ENCODE results near the gene SEPTIN10. TPM values are rescaled to one million over a fixed set of nuclear protein-coding genes. Genes with fewer than 3 reads are reported as not detected.
A peak's percentile ranks its signal among the peaks of the same experiment; 100 is the strongest.

Gene SEPTIN10
- total and polyA plus RNA-seq, 7 donors = 36.1 to 178 (median 122) TPM

DNA sequence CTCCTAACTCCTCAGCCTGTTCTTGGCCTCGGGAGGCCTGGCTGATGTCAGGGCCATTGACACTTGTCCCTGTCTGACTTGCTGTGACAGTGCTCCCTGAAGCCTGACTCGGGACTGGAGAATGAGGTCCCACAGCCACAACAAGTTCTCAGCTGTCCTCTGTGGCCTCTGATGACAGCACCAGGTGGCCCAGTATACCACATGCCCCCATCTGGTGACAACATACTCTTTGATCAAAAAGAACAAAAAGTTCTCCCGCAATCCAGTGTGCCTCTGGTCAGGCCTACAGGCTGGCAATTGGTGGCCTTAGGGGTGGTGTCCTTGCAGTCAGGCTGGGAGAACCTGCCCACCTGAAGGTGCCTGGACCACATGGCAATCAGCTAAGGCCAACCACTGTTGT lies 102.6 kb downstream of the SEPTIN10 start:
- Histone ChIP-seq H3K27me3 (no peaks in the 10 kb centered on the region), H3K9me3 (no peaks in the 10 kb centered on the region), H3K4me1 (peaks cover 0 to 30% (median 23%) of the 10 kb centered on the region in 4 donors), H3K36me3 (no peaks in the 10 kb centered on the region), H3K4me3 (no peak overlapping the region), H3K27ac (no peak overlapping the region)
- no peak for DNase-seq
- intact Hi-C loops (cut with DNase I) = loop anchor here (5.0 to 10.0 kb wide), 3 partner anchors 189 to 656 kb away; no protein-coding TSS in a partner anchor
- 72 to 77% methylated on average over 3 of the region's 3 CpGs for WGBS, 2 donors
- TF ChIP-seq POLR2A (IDR thresholded peaks at IDR 0.05) = no peak
- no peak for TF ChIP-seq POLR2AphosphoS5 (IDR thresholded peaks at IDR 0.05)
- TF ChIP-seq, protein P1, sequence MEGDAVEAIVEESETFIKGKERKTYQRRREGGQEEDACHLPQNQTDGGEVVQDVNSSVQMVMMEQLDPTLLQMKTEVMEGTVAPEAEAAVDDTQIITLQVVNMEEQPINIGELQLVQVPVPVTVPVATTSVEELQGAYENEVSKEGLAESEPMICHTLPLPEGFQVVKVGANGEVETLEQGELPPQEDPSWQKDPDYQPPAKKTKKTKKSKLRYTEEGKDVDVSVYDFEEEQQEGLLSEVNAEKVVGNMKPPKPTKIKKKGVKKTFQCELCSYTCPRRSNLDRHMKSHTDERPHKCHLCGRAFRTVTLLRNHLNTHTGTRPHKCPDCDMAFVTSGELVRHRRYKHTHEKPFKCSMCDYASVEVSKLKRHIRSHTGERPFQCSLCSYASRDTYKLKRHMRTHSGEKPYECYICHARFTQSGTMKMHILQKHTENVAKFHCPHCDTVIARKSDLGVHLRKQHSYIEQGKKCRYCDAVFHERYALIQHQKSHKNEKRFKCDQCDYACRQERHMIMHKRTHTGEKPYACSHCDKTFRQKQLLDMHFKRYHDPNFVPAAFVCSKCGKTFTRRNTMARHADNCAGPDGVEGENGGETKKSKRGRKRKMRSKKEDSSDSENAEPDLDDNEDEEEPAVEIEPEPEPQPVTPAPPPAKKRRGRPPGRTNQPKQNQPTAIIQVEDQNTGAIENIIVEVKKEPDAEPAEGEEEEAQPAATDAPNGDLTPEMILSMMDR (IDR thresholded peaks at IDR 0.05) = no peak
- TF ChIP-seq EP300 (IDR thresholded peaks at IDR 0.05) = no peak

DNA sequence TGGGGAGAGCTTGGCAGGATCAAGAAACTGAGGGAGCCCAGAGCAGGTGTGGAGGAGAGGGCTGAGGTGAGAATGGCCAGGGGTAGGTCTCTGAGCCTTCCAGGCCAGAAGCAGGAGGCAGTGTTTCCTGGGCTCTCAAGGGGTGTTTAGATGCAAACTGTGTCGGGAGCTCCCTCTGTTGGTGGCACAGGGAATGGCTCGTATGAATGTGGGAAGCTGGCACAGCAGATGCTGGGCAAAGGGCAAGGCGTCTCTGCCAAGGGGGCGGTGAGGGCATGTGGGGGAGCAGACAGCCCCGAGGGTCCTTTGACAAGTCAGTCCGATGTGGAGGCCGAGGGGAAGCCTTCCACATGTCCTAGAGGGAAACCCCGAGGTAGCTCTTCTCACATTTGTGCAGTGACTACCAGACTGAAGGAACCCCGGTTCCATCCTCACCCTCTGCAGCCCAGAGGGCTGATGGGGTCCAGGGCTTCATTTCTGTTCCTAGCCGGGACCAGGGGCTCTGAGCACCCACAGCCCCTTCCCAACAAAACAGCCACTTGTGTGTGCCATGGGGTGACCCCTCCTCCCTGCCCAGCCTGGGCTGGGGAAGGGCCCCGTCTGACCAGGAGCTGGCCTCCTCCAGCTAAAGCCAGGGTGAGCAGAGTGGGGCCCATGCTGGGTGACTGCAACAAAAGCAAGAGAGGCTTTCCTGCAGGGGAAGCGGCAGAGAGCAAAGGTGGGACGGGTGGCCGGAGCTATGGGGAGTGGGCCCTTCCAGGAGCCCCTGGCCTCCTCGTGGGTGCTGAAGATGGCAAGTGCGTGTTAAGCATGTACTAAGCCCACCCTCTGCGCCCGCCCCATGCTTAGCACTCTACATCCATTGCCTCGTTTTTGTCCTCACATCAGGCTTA lies 103.4 kb downstream of the SEPTIN10 start:
- DNase-seq = peak; percentile 89
- peaks cover 0 to 29% (median 23%) of the 10 kb centered on the region in 4 donors for H3K4me1 ChIP-seq
- H3K9me3 ChIP-seq = no peaks in the 10 kb centered on the region
- no peak for TF ChIP-seq EP300 (IDR thresholded peaks at IDR 0.05)
- TF ChIP-seq POLR2AphosphoS5 (IDR thresholded peaks at IDR 0.05) = peak in 1 of 4 donors; percentile 13
- no peak for TF ChIP-seq POLR2A (IDR thresholded peaks at IDR 0.05)
- TF ChIP-seq, protein P1 (IDR thresholded peaks at IDR 0.05) = peak; percentile 83 to 96 (median 90)
- H3K27me3 ChIP-seq = no peaks in the 10 kb centered on the region
- intact Hi-C loops (cut with DNase I) = loop anchor here (1.0 to 10.0 kb wide), 4 partner anchors 188 to 656 kb away; no protein-coding TSS in a partner anchor
- WGBS, 2 donors = 49 to 58% methylated on average over 19 of the region's 19 CpGs
- no peak overlapping the region for H3K27ac ChIP-seq
- no peak overlapping the region for H3K4me3 ChIP-seq
- no peaks in the 10 kb centered on the region for H3K36me3 ChIP-seq

DNA sequence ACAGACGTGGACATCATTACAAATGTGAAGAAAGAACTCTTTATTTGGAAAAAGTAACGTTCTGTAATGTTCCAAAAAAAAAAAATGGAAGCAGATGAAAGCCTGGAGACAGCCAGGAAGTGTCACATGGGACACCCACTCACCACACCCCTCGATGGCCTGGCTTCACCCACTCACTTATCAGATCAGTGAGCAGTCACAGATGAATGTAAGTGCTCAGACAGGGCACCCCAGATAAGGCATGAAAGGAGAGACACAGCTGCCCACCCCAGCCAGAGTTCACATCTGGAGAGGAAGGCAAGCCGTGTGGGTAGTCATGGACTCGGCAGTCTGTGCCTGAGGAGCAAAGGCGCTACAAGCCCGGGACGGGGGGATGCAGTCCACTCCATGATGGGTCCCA lies 105.2 kb downstream of the SEPTIN10 start:
- intact Hi-C loops (cut with DNase I) = no loop called here
- DNase-seq = no peak
- TF ChIP-seq, protein P1 (IDR thresholded peaks at IDR 0.05) = no peak
- TF ChIP-seq POLR2A (IDR thresholded peaks at IDR 0.05) = no peak
- no peak for TF ChIP-seq EP300 (IDR thresholded peaks at IDR 0.05)
- TF ChIP-seq POLR2AphosphoS5 (IDR thresholded peaks at IDR 0.05) = no peak
- no peak overlapping the region for H3K27ac ChIP-seq
- H3K36me3 ChIP-seq = peaks cover 0 to 4% (median 0%) of the 10 kb centered on the region in 4 donors
- peaks cover 0 to 12% (median 6%) of the 10 kb centered on the region in 4 donors for H3K4me1 ChIP-seq
- 79 to 82% methylated on average over 8 of the region's 8 CpGs for WGBS, 2 donors
- H3K9me3 ChIP-seq = no peaks in the 10 kb centered on the region
- no peak overlapping the region for H3K4me3 ChIP-seq
- H3K27me3 ChIP-seq = no peaks in the 10 kb centered on the region

GRCh38 chr2:109507828-109508227 lies 105.9 kb downstream of the SEPTIN10 start:
- no peaks in the 10 kb centered on the region for H3K9me3 ChIP-seq
- no peak overlapping the region for H3K4me3 ChIP-seq
- H3K36me3 ChIP-seq = peaks cover 0 to 6% (median 0%) of the 10 kb centered on the region in 4 donors
- 82 to 83% methylated on average over 6 of the region's 6 CpGs for WGBS, 2 donors
- H3K27ac ChIP-seq = no peak overlapping the region
- no peak for TF ChIP-seq EP300 (IDR thresholded peaks at IDR 0.05)
- TF ChIP-seq POLR2A (IDR thresholded peaks at IDR 0.05) = no peak
- TF ChIP-seq, protein P1 (IDR thresholded peaks at IDR 0.05) = no peak
- no peak for TF ChIP-seq POLR2AphosphoS5 (IDR thresholded peaks at IDR 0.05)
- intact Hi-C loops (cut with DNase I) = no loop called here
- DNase-seq = no peak
- H3K27me3 ChIP-seq = no peaks in the 10 kb centered on the region
- H3K4me1 ChIP-seq = peaks cover 0 to 8% (median 1%) of the 10 kb centered on the region in 4 donors

All from sigmoid colon (tissue), 7 donors.